ENCODE measurements around the gene ERCC6. TPM values are rescaled to one million over a fixed set of nuclear protein-coding genes. Genes with fewer than 3 reads are reported as not detected.

ERCC6 gene
- polyA plus RNA-seq, 1 of the 3 experiments (the other 2 are of a cell fraction) = 4.5 TPM

DNA sequence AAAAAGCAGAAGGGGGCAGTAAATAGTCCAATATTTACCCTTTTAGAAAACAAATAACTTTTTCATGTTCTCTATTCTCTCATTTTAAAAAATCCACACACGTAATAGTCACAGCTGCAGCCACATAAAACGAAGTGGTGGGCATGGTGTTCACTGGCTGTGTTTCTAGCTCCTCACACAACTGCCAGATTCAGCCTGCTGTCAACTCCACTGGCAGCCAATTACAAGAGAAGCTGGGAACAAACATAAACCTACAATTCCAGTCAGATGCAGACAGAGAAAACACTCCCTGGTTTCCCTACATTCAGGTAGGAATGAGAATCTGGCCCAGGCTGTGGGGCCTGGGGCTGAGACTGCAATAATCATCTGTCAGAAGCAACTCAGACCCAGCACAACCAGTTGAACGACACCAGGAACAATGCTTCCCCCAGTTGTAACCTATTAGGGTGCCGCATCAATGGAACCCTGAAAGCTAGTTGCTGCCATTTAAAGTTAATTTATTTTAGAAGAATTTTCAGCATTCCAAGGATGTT, 29.1 kb downstream of the ERCC6 start (continued):
- TF ChIP-seq GATA2 (CRISPR knock-in tag; IDR thresholded peaks at IDR 0.05) (no peak), MEF2A (IDR thresholded peaks at IDR 0.05; ENCODE audit: borderline replicate concordance, low read depth) (no peak), USF1 (IDR thresholded peaks at IDR 0.05; ENCODE audit: borderline replicate concordance, low read depth) (no peak), TAF1 (IDR thresholded peaks at IDR 0.05; ENCODE audit: borderline replicate concordance, low read depth, low read length) (no peak), GABPA (IDR thresholded peaks at IDR 0.05; ENCODE audit: low read depth) (no peak), YY1 (IDR thresholded peaks at IDR 0.05; ENCODE audit: low read depth) (no peak), EP300 (IDR thresholded peaks at IDR 0.05; ENCODE audit: borderline replicate concordance in 1 of 2, low read depth in 1 of 2, low read length in 1 of 2) (no peak), EZH2phosphoT487 (IDR thresholded peaks at IDR 0.05; ENCODE audit: borderline replicate concordance, low read depth) (no peak), POLR2AphosphoS5 (IDR thresholded peaks at IDR 0.05; ENCODE audit: low read depth, low read length) (no peak), FOXM1 (IDR thresholded peaks at IDR 0.05; ENCODE audit: low read depth) (no peak)
- TF ChIP-seq, protein P1, sequence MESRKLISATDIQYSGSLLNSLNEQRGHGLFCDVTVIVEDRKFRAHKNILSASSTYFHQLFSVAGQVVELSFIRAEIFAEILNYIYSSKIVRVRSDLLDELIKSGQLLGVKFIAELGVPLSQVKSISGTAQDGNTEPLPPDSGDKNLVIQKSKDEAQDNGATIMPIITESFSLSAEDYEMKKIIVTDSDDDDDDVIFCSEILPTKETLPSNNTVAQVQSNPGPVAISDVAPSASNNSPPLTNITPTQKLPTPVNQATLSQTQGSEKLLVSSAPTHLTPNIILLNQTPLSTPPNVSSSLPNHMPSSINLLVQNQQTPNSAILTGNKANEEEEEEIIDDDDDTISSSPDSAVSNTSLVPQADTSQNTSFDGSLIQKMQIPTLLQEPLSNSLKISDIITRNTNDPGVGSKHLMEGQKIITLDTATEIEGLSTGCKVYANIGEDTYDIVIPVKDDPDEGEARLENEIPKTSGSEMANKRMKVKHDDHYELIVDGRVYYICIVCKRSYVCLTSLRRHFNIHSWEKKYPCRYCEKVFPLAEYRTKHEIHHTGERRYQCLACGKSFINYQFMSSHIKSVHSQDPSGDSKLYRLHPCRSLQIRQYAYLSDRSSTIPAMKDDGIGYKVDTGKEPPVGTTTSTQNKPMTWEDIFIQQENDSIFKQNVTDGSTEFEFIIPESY (IDR thresholded peaks at IDR 0.05; ENCODE audit: borderline replicate concordance, low read depth) = no peak

GRCh38 chr10:49508654-49509053, 30.3 kb downstream of the ERCC6 start:
- WGBS (ENCODE audit: low lambda C conversion rate) = 82% methylated on average over 4 of the region's 4 CpGs
- no peaks in the 10 kb centered on the region for H3K79me2 ChIP-seq (ENCODE audit: insufficient read depth)
- no peak overlapping the region for H3K27ac ChIP-seq (ENCODE audit: low read depth in 2 of 2, low read length in 1 of 2)
- no peak overlapping the region for H2AFZ ChIP-seq (ENCODE audit: low read depth)
- TF ChIP-seq MEF2A (IDR thresholded peaks at IDR 0.05; ENCODE audit: borderline replicate concordance, low read depth) (no peak), RAD21 (IDR thresholded peaks at IDR 0.05; ENCODE audit: low read length) (no peak), RFX5 (IDR thresholded peaks at IDR 0.05; ENCODE audit: low read length) (no peak), IRF3 (IDR thresholded peaks at IDR 0.05; ENCODE audit: low read depth, low read length) (no peak), NFIC (IDR thresholded peaks at IDR 0.05; ENCODE audit: borderline replicate concordance) (no peak), FOXJ3 (CRISPR knock-in tag; IDR thresholded peaks at IDR 0.05) (no peak), TCF12 (IDR thresholded peaks at IDR 0.05) (no peak), FOXM1 (IDR thresholded peaks at IDR 0.05; ENCODE audit: low read depth) (no peak), MXI1 (IDR thresholded peaks at IDR 0.05; ENCODE audit: low read depth, low read length) (no peak), GABPA (IDR thresholded peaks at IDR 0.05; ENCODE audit: low read depth) (no peak), RCOR1 (IDR thresholded peaks at IDR 0.05; ENCODE audit: low read length) (no peak), NRF1 (IDR thresholded peaks at IDR 0.05; ENCODE audit: low read depth, low read length) (no peak), EP300 (IDR thresholded peaks at IDR 0.05; ENCODE audit: borderline replicate concordance in 1 of 2, low read depth in 1 of 2, low read length in 1 of 2) (no peak), SIN3A (IDR thresholded peaks at IDR 0.05; ENCODE audit: borderline replicate concordance, low read depth, low read length) (no peak)
- TF ChIP-seq, protein P1 (IDR thresholded peaks at IDR 0.05; ENCODE audit: borderline replicate concordance, low read depth) = no peak
- TF ChIP-seq, protein P2, sequence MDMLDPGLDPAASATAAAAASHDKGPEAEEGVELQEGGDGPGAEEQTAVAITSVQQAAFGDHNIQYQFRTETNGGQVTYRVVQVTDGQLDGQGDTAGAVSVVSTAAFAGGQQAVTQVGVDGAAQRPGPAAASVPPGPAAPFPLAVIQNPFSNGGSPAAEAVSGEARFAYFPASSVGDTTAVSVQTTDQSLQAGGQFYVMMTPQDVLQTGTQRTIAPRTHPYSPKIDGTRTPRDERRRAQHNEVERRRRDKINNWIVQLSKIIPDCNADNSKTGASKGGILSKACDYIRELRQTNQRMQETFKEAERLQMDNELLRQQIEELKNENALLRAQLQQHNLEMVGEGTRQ (IDR thresholded peaks at IDR 0.05; ENCODE audit: borderline replicate concordance, low read depth, low read length) = no peak
- DNase-seq = no peak
- ChIA-PET POLR2A (no interaction called here), CTCF (interaction anchor here (0.6 to 15.9 kb wide), 4 partner anchors 11 to 852 kb away, joined by 3 to 425 read pairs (median 63); no protein-coding TSS in a partner anchor)
- H3K4me2 ChIP-seq = no peak overlapping the region
- H3K36me3 ChIP-seq (replicated peaks in 1 of 2; ENCODE audit: control insufficient read depth in 1 of 2, insufficient read depth in 2 of 2, low read length in 1 of 2) = peaks cover 13 to 14% of the 10 kb centered on the region in 2 experiments
- H3K9me3 ChIP-seq = no peaks in the 10 kb centered on the region
- peaks cover 0 to 4% of the 10 kb centered on the region in 2 experiments; a peak in 2 of 4 replicates for H3K4me1 ChIP-seq (ENCODE audit: control insufficient read depth in 1 of 2, insufficient read depth in 2 of 2, low read depth in 1 of 2, low read length in 1 of 2)
- no peaks in the 10 kb centered on the region for H4K20me1 ChIP-seq (ENCODE audit: insufficient read depth)
- H3K4me3 ChIP-seq (ENCODE audit: low read depth in 2 of 2, low read length in 1 of 2) = no peak overlapping the region
- no peaks in the 10 kb centered on the region for H3K9me2 ChIP-seq
- no peak overlapping the region for H3K9ac ChIP-seq
- H3F3A ChIP-seq (replicated peaks; ENCODE audit: insufficient read depth) = no peaks in the 10 kb centered on the region
- H3K27me3 ChIP-seq (ENCODE audit: insufficient read depth) = no peaks in the 10 kb centered on the region

Measured in SK-N-SH (cell line).